Mononuclear cell (primary cell): ENCODE results near the gene SFMBT2. TPM values are rescaled to one million over a fixed set of nuclear protein-coding genes. Genes with fewer than 3 reads are reported as not detected.

Experiments used
- H3K27me3 ChIP-seq: 2 replicates; pipeline ENCODE4 v1.6.0; 2011; ENCODE audit warnings: low read length, control low read depth; ENCODE audit not compliant: insufficient read depth
- H3K4me1 ChIP-seq: 2 replicates; pipeline ENCODE4 v1.5.1; 2011; ENCODE audit warnings: mild to moderate bottlenecking, low read length, control low read depth; ENCODE audit not compliant: insufficient read depth
- H3K4me3 ChIP-seq: 2 replicates; pipeline ENCODE4 v1.5.1; 2011; ENCODE audit warnings: mild to moderate bottlenecking, low read length, moderate library complexity
- H3K9me3 ChIP-seq: 2 replicates; pipeline ENCODE4 v1.5.1; 2011; ENCODE audit warnings: low read depth, mild to moderate bottlenecking, control low read depth, low read length
- total RNA-seq: library from RNA; depleted of rRNA; stranded (reverse); fragments of >200 nt; gene quantifications from one replicate; pipeline ENCODE4 v1.2.3, GENCODE V29; 2012

The SFMBT2 gene
- total RNA-seq, 1 donor: 22.8 TPM

- peaks cover 48% of the 10 kb centered on the region for H3K4me1 ChIP-seq
- H3K9me3 ChIP-seq: no peaks in the 10 kb centered on the region
- no peak overlapping the region for H3K4me3 ChIP-seq
- no peaks in the 10 kb centered on the region for H3K27me3 ChIP-seq
Measured at GRCh38 chr10:7258948-7259523, 151.8 kb downstream of the SFMBT2 start.

- Histone ChIP-seq H3K4me1 (peaks cover 48% of the 10 kb centered on the region), H3K4me3 (no peak overlapping the region), H3K9me3 (no peaks in the 10 kb centered on the region), H3K27me3 (no peaks in the 10 kb centered on the region)
Measured at GRCh38 chr10:7255517-7255916, 155.3 kb downstream of the SFMBT2 start.

- Histone ChIP-seq H3K9me3 (no peaks in the 10 kb centered on the region), H3K4me1 (peaks cover 26% of the 10 kb centered on the region), H3K4me3 (no peak overlapping the region), H3K27me3 (no peaks in the 10 kb centered on the region)
Measured at GRCh38 chr10:7251696-7252465, 159.0 kb downstream of the SFMBT2 start.

GRCh38 chr10:7250236-7250635 lies 160.6 kb downstream of the SFMBT2 start:
- Histone ChIP-seq H3K9me3 (no peaks in the 10 kb centered on the region), H3K4me3 (no peak overlapping the region), H3K4me1 (peaks cover 10% of the 10 kb centered on the region), H3K27me3 (no peaks in the 10 kb centered on the region)

GRCh38 chr10:7248585-7249164 lies 162.2 kb downstream of the SFMBT2 start:
- Histone ChIP-seq H3K27me3 (no peaks in the 10 kb centered on the region), H3K4me1 (peaks cover 22% of the 10 kb centered on the region), H3K4me3 (no peak overlapping the region), H3K9me3 (no peaks in the 10 kb centered on the region)

GRCh38 chr10:7248148-7248547 lies 162.7 kb downstream of the SFMBT2 start:
- Histone ChIP-seq H3K4me3 (no peak overlapping the region), H3K9me3 (no peaks in the 10 kb centered on the region), H3K4me1 (peaks cover 27% of the 10 kb centered on the region), H3K27me3 (no peaks in the 10 kb centered on the region)

GRCh38 chr10:7245505-7245904 lies 165.3 kb downstream of the SFMBT2 start:
- Histone ChIP-seq H3K27me3 (no peaks in the 10 kb centered on the region), H3K4me3 (no peak overlapping the region), H3K4me1 (peaks cover 18% of the 10 kb centered on the region), H3K9me3 (no peaks in the 10 kb centered on the region)

- no peaks in the 10 kb centered on the region for H3K9me3 ChIP-seq
- H3K27me3 ChIP-seq: no peaks in the 10 kb centered on the region
- peaks cover 21% of the 10 kb centered on the region for H3K4me1 ChIP-seq
- no peak overlapping the region for H3K4me3 ChIP-seq
Measured at GRCh38 chr10:7243873-7244272, 167.0 kb downstream of the SFMBT2 start.

- no peak overlapping the region for H3K4me3 ChIP-seq
- H3K4me1 ChIP-seq: peaks cover 21% of the 10 kb centered on the region
- H3K27me3 ChIP-seq: no peaks in the 10 kb centered on the region
- H3K9me3 ChIP-seq: no peaks in the 10 kb centered on the region
Measured at GRCh38 chr10:7243139-7243538, 167.7 kb downstream of the SFMBT2 start.

- Histone ChIP-seq H3K4me1 (peaks cover 16% of the 10 kb centered on the region), H3K27me3 (no peaks in the 10 kb centered on the region), H3K9me3 (no peaks in the 10 kb centered on the region), H3K4me3 (no peak overlapping the region)
Measured at GRCh38 chr10:7239312-7239985, 171.4 kb downstream of the SFMBT2 start.

- Histone ChIP-seq H3K4me3 (no peak overlapping the region), H3K9me3 (no peaks in the 10 kb centered on the region), H3K4me1 (peaks cover 13% of the 10 kb centered on the region), H3K27me3 (no peaks in the 10 kb centered on the region)
Measured at GRCh38 chr10:7235376-7235775, 175.5 kb downstream of the SFMBT2 start.

- no peaks in the 10 kb centered on the region for H3K27me3 ChIP-seq
- peaks cover 10% of the 10 kb centered on the region for H3K4me1 ChIP-seq
- no peaks in the 10 kb centered on the region for H3K9me3 ChIP-seq
- no peak overlapping the region for H3K4me3 ChIP-seq
Measured at GRCh38 chr10:7234109-7234508, 176.7 kb downstream of the SFMBT2 start.

GRCh38 chr10:7233259-7233991 lies 177.4 kb downstream of the SFMBT2 start:
- H3K4me1 ChIP-seq: peaks cover 10% of the 10 kb centered on the region
- H3K4me3 ChIP-seq: no peak overlapping the region
- H3K9me3 ChIP-seq: no peaks in the 10 kb centered on the region
- no peaks in the 10 kb centered on the region for H3K27me3 ChIP-seq

GRCh38 chr10:7231509-7232414 lies 179.1 kb downstream of the SFMBT2 start:
- H3K4me3 ChIP-seq: no peak overlapping the region

More at GRCh38 chr10:7231509-7232414, 179.1 kb downstream of the SFMBT2 start:
- H3K9me3 ChIP-seq: no peaks in the 10 kb centered on the region
- H3K27me3 ChIP-seq: no peaks in the 10 kb centered on the region
- peaks cover 10% of the 10 kb centered on the region for H3K4me1 ChIP-seq
